Kidney (tissue), 14 donors: Measurements from ENCODE around the gene SLC35G3. TPM values are rescaled to one million over a fixed set of nuclear protein-coding genes. Genes with fewer than 3 reads are reported as not detected.
A peak's percentile ranks its signal among the peaks of the same experiment; 100 is the strongest.

Experiments
- DNase-seq, 5 donors: peaks; one replicate each; pipeline ENCODE4 v3.0.0-alpha.2; 2013 to 2020
- FAIRE-seq: peaks from 2 replicates; lab custom pipeline; 2012; peaks lifted over from hg19 to GRCh38; lab: Jason Lieb, UNC
- H3K27ac ChIP-seq, 2 donors: one replicate each; pipeline ENCODE4 v1.7.0; 2013; ENCODE audit warnings: low read depth in 2 of 2, low read length in 2 of 2, inconsistent platforms in 1 of 2
- H3K27me3 ChIP-seq: one replicate; pipeline ENCODE4 v1.7.1; 2013; ENCODE audit warnings: low read length, inconsistent platforms; ENCODE audit not compliant: control insufficient read depth, insufficient read depth
- H3K36me3 ChIP-seq, 3 donors: one replicate each; pipeline versions ENCODE4 v1.7.0 to v1.7.1; 2013; ENCODE audit warnings: low read length in 3 of 3, control low read depth in 1 of 3, inconsistent platforms in 1 of 3; ENCODE audit not compliant: insufficient read depth in 3 of 3, control insufficient read depth in 2 of 3
- H3K4me1 ChIP-seq, 3 donors: one replicate each; pipeline versions ENCODE4 v1.7.0 to v1.7.1; 2013; ENCODE audit warnings: low read length in 3 of 3, inconsistent platforms in 1 of 3, low read depth in 1 of 3; ENCODE audit not compliant: control insufficient read depth in 2 of 3, insufficient read depth in 2 of 3
- H3K4me3 ChIP-seq, 3 donors: one replicate each; pipeline versions ENCODE4 v1.7.0 to v1.8.1; 2013; ENCODE audit warnings: low read length in 3 of 3, control low read depth in 1 of 3, inconsistent platforms in 1 of 3
- H3K9ac ChIP-seq, 3 donors: one replicate each; pipeline versions ENCODE4 v1.7.0 to v1.7.1; 2013; ENCODE audit warnings: low read length in 3 of 3, control low read depth in 1 of 3, inconsistent platforms in 1 of 3
- H3K9me3 ChIP-seq, 3 donors: one replicate each; pipeline versions ENCODE4 v1.7.0 to v1.7.1; 2013; ENCODE audit warnings: low read length in 3 of 3, control low read depth in 1 of 3, inconsistent platforms in 1 of 3; ENCODE audit not compliant: control insufficient read depth in 2 of 3, insufficient read depth in 1 of 3
- intact Hi-C: fragments of 100-400 bp; cut with DNase I; formaldehyde crosslinking; loops from one replicate; pipeline ENCODE4 v1.11.1; 2022
- polyA plus RNA-seq: library from polyadenylated mRNA; stranded (reverse); fragments of 350-450 nt; fragmentation: Illumina TruSeq; extraction: RNeasy Lipid Tissue Mini Kit (QIAGEN cat#74804); gene quantifications from one replicate; pipeline ENCODE4 v1.2.3, GENCODE V29; 2014; ENCODE audit warnings: low read depth, low replicate concordance; ENCODE audit not compliant: insufficient read depth
- total RNA-seq: library from RNA; stranded (reverse); fragmentation: NEBNext Ultra II Directional; extraction: Animal tissue kit (Norgen Biotek cat#: 25700); gene quantifications from one replicate; pipeline ENCODE4 v1.2.1, GENCODE V29; 2021
- TF ChIP-seq, protein P1 (sequence below): IDR thresholded peaks from 3 replicates; pipeline ENCODE4 v1.5.1; 2012; ENCODE audit warnings: mild to moderate bottlenecking, moderate library complexity, borderline replicate concordance; ENCODE audit not compliant: insufficient read depth; ENCODE audit errors: extremely low read depth
- donor health status: control.
- donor health status: control.
- donor health status: control.
- donor health status: control.
- donor health status: control.
- donor health status: DM: yes; HTN: yes; CAD: no.
- donor health status: Normal renal cell carcinoma (clear cell type).

Gene SLC35G3
- total and polyA plus RNA-seq, 2 donors from 2014 or later, result not detected

GRCh38 chr17:35166526-35166925, 27.7 kb downstream of the SLC35G3 start:
- DNase-seq, result no peak
- H3K27ac ChIP-seq, result no peak overlapping the region
- no peak overlapping the region for H3K9ac ChIP-seq
- FAIRE-seq, result no peak
- TF ChIP-seq, protein P1, sequence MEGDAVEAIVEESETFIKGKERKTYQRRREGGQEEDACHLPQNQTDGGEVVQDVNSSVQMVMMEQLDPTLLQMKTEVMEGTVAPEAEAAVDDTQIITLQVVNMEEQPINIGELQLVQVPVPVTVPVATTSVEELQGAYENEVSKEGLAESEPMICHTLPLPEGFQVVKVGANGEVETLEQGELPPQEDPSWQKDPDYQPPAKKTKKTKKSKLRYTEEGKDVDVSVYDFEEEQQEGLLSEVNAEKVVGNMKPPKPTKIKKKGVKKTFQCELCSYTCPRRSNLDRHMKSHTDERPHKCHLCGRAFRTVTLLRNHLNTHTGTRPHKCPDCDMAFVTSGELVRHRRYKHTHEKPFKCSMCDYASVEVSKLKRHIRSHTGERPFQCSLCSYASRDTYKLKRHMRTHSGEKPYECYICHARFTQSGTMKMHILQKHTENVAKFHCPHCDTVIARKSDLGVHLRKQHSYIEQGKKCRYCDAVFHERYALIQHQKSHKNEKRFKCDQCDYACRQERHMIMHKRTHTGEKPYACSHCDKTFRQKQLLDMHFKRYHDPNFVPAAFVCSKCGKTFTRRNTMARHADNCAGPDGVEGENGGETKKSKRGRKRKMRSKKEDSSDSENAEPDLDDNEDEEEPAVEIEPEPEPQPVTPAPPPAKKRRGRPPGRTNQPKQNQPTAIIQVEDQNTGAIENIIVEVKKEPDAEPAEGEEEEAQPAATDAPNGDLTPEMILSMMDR, result no peak
- H3K4me3 ChIP-seq, result no peak overlapping the region
- no peaks in the 10 kb centered on the region for H3K4me1 ChIP-seq
- H3K27me3 ChIP-seq, result no peaks in the 10 kb centered on the region
- H3K9me3 ChIP-seq, result no peaks in the 10 kb centered on the region
- H3K36me3 ChIP-seq, result no peaks in the 10 kb centered on the region
- intact Hi-C loops, result no loop called here

- Histone ChIP-seq H3K4me1 (no peaks in the 10 kb centered on the region), H3K36me3 (no peaks in the 10 kb centered on the region), H3K9ac (no peak overlapping the region), H3K27ac (no peak overlapping the region), H3K9me3 (no peaks in the 10 kb centered on the region), H3K4me3 (no peak overlapping the region), H3K27me3 (no peaks in the 10 kb centered on the region)
- intact Hi-C loops, result no loop called here
- DNase-seq, result no peak
- TF ChIP-seq, protein P1, result no peak
- FAIRE-seq, result no peak
Measured at GRCh38 chr17:35164716-35165115, 29.5 kb downstream of the SLC35G3 start.

DNA sequence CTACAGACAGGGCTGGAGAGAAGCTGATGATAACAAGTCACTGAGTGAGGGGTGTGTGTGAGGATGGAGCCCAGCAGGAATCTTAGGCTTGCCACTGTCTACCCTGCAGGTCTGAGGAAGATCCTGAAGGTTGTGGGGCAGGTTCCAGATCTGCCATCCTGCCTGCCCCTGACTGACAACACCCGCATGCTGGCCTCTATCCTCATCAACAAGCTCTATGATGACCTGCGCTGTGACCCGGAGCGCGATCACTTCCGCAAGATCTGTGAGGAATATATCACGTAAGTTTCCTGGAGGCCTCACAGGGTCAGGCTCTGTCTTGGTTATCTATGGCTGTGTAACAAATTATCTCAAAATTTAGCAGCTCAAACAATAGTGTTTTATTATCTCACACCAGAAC, 30.3 kb downstream of the SLC35G3 start:
- no peaks in the 10 kb centered on the region for H3K9me3 ChIP-seq
- H3K4me3 ChIP-seq, result no peak overlapping the region
- TF ChIP-seq, protein P1, result no peak
- intact Hi-C loops, result no loop called here
- H3K9ac ChIP-seq, result no peak overlapping the region
- DNase-seq (no peak), FAIRE-seq (no peak)
- no peaks in the 10 kb centered on the region for H3K27me3 ChIP-seq
- no peak overlapping the region for H3K27ac ChIP-seq
- no peaks in the 10 kb centered on the region for H3K4me1 ChIP-seq
- no peaks in the 10 kb centered on the region for H3K36me3 ChIP-seq

DNA sequence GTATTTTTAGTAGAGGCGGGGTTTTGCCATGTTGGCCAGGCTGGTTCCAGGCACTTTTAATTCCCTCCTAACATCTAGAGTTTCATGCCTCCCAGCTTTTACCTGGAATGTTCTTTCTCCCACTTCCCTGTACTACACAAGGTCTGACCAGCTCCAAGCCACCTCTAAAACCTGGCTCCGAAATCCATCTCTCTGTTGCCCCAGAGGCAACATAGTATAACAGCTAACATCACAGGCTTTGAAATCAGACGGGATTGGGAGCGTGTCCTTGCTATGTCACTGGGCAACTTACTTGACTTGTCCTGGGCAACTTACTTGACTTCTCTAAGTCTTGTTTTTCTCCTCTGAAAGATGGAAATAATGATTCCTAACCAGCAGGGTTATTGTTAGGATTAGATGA, 31.4 kb downstream of the SLC35G3 start:
- TF ChIP-seq, protein P1, result no peak
- peak in 1 of 5 donors; percentile 9 for DNase-seq
- no peaks in the 10 kb centered on the region for H3K27me3 ChIP-seq
- H3K4me1 ChIP-seq, result no peaks in the 10 kb centered on the region
- intact Hi-C loops, result no loop called here
- H3K27ac ChIP-seq, result no peak overlapping the region
- no peak for FAIRE-seq
- no peaks in the 10 kb centered on the region for H3K36me3 ChIP-seq
- H3K9me3 ChIP-seq, result no peaks in the 10 kb centered on the region
- no peak overlapping the region for H3K4me3 ChIP-seq
- no peak overlapping the region for H3K9ac ChIP-seq
